ENCODE results near the gene CD151. TPM values are rescaled to one million over a fixed set of nuclear protein-coding genes. Genes with fewer than 3 reads are reported as not detected.

The CD151 gene
- total and polyA plus RNA-seq, 4 donors = 31.6 to 264 (median 124) TPM

GRCh38 chr11:875203-875602 is 42.5 kb downstream of the CD151 start:
- H3K27me3 ChIP-seq (ENCODE audit: control insufficient read depth in 4 of 4, insufficient read depth in 4 of 4, low read length in 3 of 4) = no peaks in the 10 kb centered on the region
- peaks cover 3 to 10% (median 6%) of the 10 kb centered on the region in 4 donors for H3K4me1 ChIP-seq (ENCODE audit: control insufficient read depth in 4 of 4, insufficient read depth in 4 of 4, low read length in 3 of 4)
- H3K27ac ChIP-seq (ENCODE audit: low read depth in 1 of 2, low read length in 2 of 2) = no peak overlapping the region
- no peak overlapping the region for H3K4me3 ChIP-seq (ENCODE audit: low read depth in 1 of 3, low read length in 3 of 3)
- H3K9ac ChIP-seq (ENCODE audit: low read depth in 1 of 2, low read length in 2 of 2) = no peak overlapping the region
- TF ChIP-seq, protein P1, sequence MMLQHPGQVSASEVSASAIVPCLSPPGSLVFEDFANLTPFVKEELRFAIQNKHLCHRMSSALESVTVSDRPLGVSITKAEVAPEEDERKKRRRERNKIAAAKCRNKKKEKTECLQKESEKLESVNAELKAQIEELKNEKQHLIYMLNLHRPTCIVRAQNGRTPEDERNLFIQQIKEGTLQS (IDR thresholded peaks at IDR 0.05) = no peak
- 94% methylated on average over 16 of the region's 16 CpGs for WGBS
- DNase-seq (ENCODE audit: low spot score) = no peak
- peaks cover 0 to 12% (median 6%) of the 10 kb centered on the region in 4 donors for H3K36me3 ChIP-seq (ENCODE audit: control insufficient read depth in 4 of 4, insufficient read depth in 3 of 4, low read depth in 1 of 4, low read length in 3 of 4)
- no peaks in the 10 kb centered on the region for H3K9me3 ChIP-seq (ENCODE audit: control insufficient read depth in 4 of 4, low read length in 3 of 4)

DNA sequence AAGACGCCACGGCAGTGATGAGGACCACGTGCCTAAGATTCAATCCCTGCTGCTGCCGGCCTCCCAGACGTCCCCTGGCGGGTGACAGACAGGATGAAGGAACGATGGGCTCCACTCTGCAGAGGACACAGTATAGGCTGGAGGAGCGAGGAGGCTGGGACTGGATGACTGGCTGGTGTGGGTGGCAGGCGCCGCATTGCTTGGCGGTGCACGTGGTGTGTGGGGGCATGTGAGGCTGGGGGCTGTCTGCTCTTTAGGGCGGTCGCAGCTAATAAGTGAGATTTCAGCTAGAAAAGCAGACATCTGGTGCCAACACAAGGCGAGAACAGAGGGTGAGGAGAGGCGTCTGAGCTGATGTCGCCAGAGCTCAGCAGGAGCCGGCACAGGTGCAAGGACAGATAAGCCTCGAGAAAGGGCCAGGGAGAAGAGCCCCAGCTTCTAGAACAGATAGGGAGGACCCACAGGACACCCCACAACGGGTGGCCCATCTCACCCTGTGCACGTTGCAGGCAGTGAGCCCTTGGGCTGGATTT is 43.1 kb downstream of the CD151 start:
- 96% methylated on average over 21 of the region's 21 CpGs for WGBS

More for the DNA sequence above, 43.1 kb downstream of the CD151 start:
- TF ChIP-seq, protein P2, sequence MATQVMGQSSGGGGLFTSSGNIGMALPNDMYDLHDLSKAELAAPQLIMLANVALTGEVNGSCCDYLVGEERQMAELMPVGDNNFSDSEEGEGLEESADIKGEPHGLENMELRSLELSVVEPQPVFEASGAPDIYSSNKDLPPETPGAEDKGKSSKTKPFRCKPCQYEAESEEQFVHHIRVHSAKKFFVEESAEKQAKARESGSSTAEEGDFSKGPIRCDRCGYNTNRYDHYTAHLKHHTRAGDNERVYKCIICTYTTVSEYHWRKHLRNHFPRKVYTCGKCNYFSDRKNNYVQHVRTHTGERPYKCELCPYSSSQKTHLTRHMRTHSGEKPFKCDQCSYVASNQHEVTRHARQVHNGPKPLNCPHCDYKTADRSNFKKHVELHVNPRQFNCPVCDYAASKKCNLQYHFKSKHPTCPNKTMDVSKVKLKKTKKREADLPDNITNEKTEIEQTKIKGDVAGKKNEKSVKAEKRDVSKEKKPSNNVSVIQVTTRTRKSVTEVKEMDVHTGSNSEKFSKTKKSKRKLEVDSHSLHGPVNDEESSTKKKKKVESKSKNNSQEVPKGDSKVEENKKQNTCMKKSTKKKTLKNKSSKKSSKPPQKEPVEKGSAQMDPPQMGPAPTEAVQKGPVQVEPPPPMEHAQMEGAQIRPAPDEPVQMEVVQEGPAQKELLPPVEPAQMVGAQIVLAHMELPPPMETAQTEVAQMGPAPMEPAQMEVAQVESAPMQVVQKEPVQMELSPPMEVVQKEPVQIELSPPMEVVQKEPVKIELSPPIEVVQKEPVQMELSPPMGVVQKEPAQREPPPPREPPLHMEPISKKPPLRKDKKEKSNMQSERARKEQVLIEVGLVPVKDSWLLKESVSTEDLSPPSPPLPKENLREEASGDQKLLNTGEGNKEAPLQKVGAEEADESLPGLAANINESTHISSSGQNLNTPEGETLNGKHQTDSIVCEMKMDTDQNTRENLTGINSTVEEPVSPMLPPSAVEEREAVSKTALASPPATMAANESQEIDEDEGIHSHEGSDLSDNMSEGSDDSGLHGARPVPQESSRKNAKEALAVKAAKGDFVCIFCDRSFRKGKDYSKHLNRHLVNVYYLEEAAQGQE (IDR thresholded peaks at IDR 0.05) = no peak
- TF ChIP-seq HNF4A (conservative IDR thresholded peaks at IDR 0.05) (no peak), FOXA2 (IDR thresholded peaks at IDR 0.05) (no peak), SP1 (IDR thresholded peaks at IDR 0.05) (no peak), GABPA (IDR thresholded peaks at IDR 0.05 in 1 of 2, conservative IDR thresholded peaks at IDR 0.05 in 1 of 2) (no peak), RXRA (IDR thresholded peaks at IDR 0.05) (no peak), TAF1 (conservative IDR thresholded peaks at IDR 0.05) (no peak), FOXA1 (IDR thresholded peaks at IDR 0.05) (no peak), NR2F2 (IDR thresholded peaks at IDR 0.05) (no peak), YY1 (IDR thresholded peaks at IDR 0.05) (no peak), HNF4G (IDR thresholded peaks at IDR 0.05) (no peak), RAD21 (IDR thresholded peaks at IDR 0.05) (no peak), JUND (IDR thresholded peaks at IDR 0.05) (no peak), EGR1 (IDR thresholded peaks at IDR 0.05; ENCODE audit: low read depth in 2 of 2) (no peak), CTCF (IDR thresholded peaks at IDR 0.05; ENCODE audit: low read depth, low read length, missing input control) (no peak), ZBTB33 (IDR thresholded peaks at IDR 0.05) (no peak)
- TF ChIP-seq, protein P3, sequence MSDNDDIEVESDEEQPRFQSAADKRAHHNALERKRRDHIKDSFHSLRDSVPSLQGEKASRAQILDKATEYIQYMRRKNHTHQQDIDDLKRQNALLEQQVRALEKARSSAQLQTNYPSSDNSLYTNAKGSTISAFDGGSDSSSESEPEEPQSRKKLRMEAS (IDR thresholded peaks at IDR 0.05) = no peak
- TF ChIP-seq, protein P1 (IDR thresholded peaks at IDR 0.05) = no peak
- Histone ChIP-seq H3K4me3 (ENCODE audit: low read depth in 1 of 3, low read length in 3 of 3) (no peak overlapping the region), H3K9me3 (ENCODE audit: control insufficient read depth in 4 of 4, low read length in 3 of 4) (no peaks in the 10 kb centered on the region), H3K9ac (ENCODE audit: low read depth in 1 of 2, low read length in 2 of 2) (no peak overlapping the region), H3K27me3 (ENCODE audit: control insufficient read depth in 4 of 4, insufficient read depth in 4 of 4, low read length in 3 of 4) (no peaks in the 10 kb centered on the region), H3K36me3 (ENCODE audit: control insufficient read depth in 4 of 4, insufficient read depth in 3 of 4, low read depth in 1 of 4, low read length in 3 of 4) (peaks cover 0 to 16% (median 8%) of the 10 kb centered on the region in 4 donors), H3K27ac (ENCODE audit: low read depth in 1 of 2, low read length in 2 of 2) (no peak overlapping the region), H3K4me1 (ENCODE audit: control insufficient read depth in 4 of 4, insufficient read depth in 4 of 4, low read length in 3 of 4) (peaks cover 3 to 10% (median 6%) of the 10 kb centered on the region in 4 donors)
- DNase-seq (ENCODE audit: low spot score) = peak; percentile 80

Measured in liver (tissue), 9 donors.